Measurements from ENCODE around the gene CDC42EP1.
"Not testable (repeated sequence)": the region's sequence is repeated elsewhere in the genome, so short reads cannot be mapped to it uniquely, and the experiment has no call there.

Gene CDC42EP1

DNA sequence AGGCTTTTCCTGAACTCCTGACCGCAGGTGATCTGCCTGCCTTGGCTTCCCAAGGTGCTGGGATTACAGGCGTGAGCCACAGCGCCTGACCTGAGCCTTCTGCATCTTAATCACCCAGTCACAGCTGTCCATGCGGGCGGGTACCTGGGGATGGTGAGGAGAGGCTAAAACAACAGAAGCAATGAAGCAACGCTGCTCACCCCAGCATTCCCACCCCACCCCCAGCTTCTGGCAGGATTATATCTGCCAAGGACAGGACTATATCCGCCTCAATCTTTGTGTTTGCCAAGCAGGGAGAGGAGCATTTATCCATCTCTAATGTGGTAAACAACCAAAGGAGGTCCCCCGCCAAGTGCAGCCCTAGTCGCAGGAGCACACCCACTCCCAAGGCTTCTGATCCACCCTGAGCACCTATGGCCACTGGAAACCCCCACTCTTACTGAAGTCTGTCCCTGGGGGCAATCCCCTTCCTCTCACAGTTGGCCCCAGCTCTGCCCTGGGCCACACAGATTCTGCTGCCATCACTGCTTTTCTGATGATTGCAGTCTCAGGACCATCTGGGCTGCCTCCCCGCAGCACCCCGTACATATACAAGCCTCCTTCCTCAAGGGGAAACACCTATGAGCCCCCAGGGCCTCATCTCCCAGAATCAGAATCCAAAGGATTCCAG is 28.4 kb downstream of the CDC42EP1 start:
- DNase-seq, result no peak

DNA sequence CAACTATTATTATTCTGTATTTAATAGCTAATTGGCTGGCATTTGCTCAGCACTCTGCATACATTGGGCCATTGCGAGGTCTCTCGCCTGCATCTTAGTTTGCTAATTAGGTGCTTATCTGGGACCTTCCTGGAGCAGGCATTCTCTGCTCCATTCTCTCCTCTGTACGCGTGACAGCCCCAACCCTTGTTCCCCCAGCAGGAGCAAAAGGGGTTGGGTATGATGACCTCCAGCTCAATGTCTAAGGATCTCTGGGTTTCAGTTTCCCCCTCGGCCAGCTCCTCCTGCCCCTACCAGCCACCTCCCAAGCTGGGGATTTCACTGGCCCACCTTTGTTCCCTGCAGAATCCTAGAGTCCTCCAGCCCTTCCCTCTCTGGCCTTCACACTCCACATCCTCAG is 29.4 kb downstream of the CDC42EP1 start:
- no peak for DNase-seq

DNA sequence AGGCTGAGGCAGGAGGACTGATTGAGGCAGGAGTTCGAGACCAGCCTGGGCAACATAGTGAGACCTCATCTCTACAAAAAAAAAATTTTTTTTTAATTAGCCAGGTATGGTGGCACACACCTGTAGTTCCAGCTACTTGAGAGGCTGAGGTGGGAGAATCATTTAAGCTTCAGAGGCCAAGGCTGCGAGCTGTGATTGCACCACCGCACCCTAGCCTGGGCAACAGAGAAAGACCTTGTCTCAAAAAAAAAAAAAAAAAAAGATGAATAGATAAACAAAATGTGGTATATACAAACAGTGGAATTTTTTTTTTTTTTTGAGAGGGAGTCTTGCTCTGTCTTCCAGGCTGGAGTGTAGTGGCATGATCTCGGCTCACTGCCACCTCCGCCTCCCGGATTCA is 30.8 kb downstream of the CDC42EP1 start:
- DNase-seq, result not testable (repeated sequence)

DNA sequence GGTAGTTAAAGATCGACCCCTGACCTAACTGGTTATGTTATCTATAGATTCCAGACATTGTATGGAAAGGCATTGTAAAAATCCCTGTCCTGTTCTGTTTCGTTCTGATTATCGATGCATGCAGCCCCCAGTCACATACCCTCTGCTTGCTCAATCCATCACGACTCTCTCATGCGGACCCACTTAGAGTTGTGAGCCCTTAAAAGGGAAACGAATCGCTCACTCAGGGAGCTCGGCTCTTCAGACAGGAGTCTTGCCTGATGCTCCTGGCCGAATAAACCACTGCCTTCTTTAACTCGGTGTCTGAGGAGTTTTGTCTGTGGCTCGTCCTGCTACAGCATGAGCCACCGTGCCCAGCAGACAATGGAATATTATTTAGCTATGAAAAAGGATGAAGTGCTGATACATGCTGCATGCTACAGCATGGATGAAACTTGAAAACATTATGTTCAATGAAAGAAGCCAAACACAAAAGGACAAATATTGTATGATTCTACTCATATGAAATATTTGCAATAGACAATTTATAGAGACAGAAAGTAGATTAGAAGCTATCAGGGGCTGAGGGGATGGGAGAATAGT is 31.6 kb downstream of the CDC42EP1 start:
- DNase-seq, result no peak

DNA sequence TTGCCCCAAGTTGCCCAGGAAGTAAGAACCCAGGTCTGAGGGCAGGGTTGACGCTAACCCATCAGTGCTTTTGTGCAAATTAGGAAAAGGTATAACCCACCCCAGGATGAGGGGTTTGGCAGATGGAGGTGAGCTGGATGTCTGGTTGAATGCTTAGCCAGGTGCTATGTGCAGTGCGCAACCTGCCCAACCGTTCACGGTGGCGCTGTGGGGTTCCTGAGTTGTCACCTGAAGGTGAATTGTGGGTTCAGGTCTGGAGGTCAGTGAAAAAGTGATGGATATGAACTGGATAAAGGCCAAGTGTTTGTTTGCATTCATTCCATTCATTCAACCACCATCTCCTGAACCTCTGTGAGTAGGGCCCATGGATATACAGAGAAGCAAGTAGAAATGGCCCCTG is 34.0 kb downstream of the CDC42EP1 start:
- DNase-seq, result no peak

DNA sequence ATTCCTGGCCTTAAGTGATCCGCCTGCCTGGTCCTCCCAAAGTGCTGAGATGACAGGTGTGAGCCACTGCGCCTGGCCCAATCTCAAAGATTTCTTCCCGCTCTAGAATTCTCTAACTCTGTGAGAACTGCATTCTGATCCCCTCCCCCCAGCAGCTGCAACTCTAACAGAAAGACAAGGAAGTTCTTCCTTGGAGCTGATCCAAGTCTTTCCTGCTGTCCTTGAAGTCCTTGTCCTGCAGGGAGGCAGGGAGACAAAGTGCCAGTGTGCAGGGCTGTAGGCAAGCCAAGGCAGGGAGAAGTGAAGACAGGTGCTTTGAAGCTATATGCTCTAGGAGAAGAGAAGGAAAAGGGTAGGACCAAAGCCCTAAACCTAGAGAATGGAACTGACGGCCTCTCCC is 38.9 kb downstream of the CDC42EP1 start:
- DNase-seq, result no peak

DNA sequence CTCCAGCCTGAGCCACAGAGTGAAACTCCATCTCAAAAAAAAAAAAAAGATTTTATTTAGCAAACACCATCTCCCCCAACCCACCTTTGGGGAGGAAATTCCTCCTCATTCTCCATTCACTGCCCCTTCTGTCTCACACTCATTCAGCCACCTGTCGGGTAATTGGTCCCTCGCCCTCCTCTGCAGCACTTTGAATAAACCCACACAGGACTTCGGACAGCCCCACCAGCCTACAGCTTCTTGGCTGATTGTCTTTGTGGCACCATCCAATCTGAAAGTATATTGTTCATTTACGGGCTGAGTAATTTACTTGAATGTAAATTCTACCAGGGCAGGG is 40.9 kb downstream of the CDC42EP1 start:
- DNase-seq, result no peak

DNA sequence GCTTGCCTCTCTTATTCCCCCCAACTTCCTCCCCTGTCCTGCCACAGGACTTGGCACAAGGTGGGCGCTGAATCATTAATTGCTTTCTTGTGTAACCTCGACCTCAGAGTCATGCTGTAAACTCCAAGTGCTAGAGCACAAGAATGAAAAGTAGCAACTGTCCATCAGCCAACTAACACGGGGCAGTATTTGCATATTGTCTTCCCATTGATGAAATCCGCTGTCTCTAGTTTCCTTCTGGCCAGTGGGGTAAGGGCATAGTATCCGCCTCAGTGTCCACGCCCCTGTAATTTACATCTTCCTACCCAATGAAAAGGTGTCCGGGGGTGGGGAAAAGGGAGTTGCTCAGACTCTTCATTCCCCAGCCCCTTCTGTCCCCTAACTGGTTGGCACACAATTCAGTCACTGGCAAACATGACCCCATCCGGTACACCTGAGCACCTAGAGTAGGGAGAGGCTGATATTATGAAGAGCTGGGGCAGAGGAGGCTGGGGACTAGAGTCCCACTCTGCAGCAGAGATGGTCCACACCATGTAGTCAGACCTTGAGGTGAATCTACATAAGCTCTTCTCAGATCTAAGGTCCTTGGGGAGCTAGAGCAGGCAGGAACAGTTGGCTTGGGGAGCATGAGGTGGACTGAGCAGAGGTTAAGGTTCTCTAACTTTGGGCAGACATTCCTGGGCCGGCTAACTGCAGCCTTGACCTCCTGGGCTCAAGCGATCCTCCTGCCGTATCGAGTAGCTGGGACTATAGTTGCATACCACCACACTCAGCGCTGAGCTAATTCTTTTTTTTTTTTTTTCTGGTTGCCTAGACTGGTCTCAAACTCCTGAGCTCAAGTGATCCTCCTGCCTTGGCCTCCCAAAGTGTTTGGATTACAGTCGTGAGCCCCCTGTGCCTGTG is 41.5 kb downstream of the CDC42EP1 start:
- no peak for DNase-seq

DNA sequence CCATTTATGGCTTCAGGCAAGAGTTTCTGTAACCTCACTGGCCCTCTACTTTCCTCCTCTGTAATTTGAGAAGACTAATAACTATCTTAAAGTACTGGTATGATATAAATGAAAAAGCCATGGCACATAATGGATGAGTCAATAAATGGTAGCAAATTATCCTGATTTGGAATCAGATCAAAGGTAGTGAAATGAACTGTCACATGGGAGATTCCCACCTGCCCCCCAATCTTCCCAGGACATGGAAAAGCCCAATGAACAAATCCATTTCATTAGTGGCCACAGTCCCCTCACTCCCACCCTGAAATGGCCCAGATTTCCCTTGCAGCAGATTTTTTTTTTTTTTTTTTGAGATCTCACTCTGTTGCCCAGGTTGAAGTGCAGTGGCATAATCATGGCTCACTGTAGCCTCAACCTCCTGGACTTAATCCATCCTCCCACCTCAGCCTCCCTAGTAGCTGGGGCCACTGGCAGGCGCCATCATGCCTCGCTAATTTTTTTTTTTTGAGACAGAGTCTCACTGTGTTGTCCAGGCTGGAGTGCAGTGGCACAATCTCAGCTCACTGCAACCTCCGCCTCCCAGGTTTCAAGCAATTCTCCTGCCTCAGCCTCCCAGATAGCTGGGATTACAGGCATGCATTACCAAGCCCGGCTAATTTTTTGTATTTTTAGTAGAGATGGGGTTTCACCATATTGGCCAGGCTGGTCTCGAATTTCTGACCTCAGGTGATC is 42.4 kb downstream of the CDC42EP1 start:
- DNase-seq, result not testable (repeated sequence)

DNA sequence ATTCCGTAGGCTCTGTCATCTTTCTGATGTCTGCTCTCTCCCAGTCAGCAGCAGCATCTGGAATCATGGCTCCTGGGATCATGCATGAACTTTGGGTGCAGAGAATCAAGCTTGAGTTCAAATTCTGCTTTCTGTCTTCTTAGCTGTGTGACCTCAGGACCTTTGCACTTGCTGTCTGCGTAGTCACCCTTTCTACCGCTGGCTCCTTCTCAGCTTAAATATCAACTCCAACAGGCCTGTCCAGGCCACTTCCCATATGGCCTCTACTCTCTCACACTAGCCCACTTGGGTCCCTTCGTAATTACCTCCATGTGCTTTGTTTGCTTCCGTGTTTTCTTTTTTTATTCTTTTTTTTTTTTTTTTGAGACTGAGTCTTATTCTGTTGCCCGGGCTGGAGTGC is 43.8 kb downstream of the CDC42EP1 start:
- DNase-seq, result no peak

DNA sequence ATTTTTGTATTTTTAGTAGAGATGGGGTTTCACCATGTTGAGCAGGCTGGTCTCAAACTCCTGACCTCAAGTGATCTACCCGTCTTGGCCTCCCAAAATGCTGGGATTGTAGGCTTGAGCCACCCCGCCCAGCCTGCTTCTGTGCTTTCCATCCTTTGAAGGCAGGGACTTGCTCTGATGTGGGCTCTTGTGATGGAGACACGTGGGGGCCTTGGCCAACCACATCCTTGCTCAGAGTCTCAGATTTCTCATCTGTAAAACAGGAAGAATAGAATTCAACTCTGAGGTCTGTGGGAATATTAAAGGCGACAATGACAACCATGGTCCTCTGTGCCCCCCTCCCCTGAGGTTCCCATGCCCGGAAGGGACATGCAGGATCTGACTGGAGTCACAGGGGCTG is 44.6 kb downstream of the CDC42EP1 start:
- DNase-seq, result no peak

DNA sequence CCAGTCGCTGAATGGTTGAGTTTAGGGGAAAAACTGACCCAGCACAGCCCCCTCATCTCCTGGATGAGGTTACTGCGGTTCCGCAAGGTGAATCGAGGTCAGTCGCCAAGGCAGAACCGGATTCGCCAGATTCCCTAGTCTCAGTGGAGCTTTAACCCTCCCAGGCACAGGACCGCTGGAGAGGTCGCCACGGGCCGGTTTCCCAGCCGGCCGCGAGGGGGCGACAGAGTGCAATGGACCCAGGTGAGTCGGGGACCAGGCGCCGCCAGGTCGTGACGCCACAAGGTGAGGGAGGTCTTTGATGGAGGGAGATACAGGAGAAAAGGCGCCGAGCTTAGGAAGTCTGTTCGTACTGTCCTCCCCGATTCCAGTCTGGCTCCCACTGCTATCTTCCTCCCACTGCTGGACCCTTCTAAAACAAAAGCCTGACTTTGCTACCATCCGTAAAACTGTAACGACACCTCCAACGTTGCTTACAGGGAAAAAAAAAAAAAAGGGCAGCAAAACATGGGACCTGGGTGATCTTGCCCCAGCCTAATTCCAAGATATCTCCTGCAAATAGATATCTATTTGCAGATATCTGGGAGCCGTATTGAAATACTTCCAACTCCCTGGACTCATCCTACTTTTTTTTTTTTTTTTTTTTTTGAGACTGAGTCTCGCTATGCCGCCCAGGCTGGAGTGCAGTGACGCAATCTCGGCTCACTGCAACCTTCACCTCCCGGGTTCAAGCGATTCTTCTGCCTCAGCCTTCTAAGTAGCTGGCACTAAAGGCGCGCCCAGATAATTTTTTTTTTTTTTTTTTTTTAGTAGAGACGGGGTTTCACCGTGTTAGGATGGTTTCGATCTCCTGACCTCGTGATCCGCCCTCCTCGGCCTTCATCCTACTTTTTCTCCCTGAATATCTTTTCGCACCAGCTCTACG is 47.0 kb downstream of the CDC42EP1 start:
- peak; percentile 51 for DNase-seq

DNA sequence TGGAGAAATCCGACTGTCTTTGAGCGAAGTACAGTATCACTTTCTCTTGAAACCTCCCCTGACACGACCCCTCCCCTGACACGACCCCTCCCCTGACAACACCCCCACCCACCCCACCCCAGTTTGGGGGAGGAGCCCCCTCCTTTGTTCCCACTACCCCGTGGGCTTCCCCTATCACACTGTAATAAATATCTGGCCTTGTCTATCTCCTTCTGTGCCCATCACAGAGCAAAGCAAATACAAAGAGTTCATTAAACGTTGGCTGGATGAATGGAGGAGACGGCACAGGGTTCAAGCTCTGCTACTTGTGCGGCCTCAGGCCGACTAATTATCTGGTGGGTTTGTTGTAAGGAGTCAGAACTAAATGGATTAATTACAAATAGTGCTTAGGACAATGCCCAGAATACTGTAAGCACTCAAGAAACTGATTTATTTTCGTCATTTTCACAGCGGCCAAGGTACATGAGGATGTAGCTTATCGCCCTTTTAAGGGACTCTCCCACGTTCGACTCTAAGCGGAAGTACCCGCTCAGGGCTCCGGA is 47.7 kb downstream of the CDC42EP1 start:
- DNase-seq, result no peak

DNA sequence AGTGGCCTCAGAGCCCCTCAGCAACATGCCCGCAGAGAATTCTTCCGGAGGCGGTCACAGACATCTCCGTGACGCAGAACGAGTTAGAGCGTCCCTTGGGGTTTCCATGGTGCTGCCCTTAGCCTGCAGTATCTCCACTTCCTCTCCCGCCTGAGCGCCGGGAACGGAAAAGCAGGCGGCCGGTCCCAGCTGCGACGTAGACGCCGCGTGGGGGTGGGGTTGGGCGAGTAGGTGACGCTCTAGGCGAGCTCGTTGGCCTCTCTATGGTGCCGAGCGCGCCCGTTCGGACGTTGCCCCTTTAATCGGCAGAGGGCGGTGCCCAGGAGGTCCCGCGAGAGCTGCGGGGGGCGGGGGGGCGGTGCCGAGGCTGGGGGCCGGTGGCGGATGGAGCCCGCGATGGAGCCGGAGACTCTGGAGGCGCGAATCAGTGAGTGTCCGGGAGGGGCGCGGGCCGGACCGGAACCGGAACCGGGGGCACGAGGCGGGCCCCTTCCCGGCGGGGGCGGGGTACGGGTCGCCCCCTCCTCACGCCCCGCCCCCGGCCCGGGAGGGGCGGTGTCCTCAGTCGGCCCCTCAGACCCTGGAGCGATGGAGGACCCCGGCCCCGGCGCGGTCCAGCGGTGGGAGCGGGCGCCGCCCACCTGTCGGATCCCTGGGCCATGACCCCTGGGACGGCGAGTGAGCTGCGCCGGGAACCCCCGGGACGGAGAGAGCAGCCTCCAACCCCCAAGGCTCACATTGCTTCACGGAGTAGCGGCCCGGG is 48.4 kb downstream of the CDC42EP1 start, which contains the start of gene GGA1:
TSS of gene GGA1 (plus strand) at position 358 of the 763 bp plus-strand sequence. CDS start at position 385, 27 bp downstream.
- DNase-seq, result peak; percentile 94

DNA sequence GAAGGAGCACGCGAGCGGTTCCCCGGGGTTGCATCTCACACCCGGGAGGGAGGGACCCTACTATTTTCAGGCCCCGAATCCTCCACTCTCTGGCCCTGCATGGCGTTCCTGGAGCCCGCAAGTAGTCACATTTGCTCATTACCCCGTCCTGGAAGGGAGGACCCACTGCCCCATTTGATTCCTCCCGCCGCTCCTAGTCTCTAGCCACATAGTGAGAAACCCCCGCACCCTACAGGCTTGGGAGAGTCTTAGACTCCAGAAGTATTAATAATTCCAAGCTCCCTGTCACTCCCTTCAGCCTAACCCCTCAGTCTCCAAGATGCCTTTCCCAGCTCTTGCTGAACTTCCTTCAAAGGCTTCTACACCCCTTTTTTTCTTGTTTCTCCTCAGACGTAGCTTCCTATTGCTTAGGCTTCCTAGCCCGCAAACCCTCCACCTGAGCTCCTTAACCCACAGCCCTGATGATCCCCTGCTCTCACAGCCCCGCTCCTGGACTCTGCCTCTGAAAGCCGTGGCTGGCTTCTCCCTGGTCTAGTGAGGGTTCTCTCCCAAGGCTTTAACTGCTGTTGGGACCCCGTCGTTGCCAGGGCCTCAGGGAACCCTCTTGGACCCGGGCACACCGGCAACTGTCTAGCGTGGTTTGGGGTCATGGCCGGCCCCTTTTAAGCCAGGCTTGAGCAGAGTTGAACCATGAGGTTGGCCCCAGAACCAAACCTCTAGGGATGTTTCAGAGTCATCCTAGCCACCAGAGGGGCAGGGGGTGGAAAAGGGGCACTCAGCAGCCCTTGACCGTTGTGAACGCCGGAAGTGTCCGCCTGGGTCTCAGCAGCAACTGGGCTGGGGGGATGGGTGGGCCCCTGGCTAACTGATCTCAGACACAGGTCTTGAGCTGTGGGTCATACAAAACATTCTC is 49.2 kb downstream of the CDC42EP1 start:
- DNase-seq, result no peak

DNA sequence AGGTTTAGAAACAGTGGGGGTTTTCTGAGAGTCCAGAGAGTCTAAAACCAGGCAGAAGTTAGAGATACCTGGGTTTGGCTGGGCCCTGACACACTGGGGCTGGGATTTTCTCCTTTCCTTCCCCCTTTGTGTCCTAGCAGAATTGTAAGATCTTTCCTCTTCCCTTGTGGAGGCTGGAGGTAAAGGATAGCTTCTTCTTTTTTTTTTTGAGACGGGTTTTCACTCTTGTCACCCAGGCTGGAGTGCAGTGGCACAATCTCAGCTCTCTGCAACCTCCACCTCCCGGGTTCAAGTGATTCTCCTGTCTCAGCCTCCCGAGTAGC is 49.8 kb downstream of the CDC42EP1 start:
- not testable (repeated sequence) for DNase-seq

DNA sequence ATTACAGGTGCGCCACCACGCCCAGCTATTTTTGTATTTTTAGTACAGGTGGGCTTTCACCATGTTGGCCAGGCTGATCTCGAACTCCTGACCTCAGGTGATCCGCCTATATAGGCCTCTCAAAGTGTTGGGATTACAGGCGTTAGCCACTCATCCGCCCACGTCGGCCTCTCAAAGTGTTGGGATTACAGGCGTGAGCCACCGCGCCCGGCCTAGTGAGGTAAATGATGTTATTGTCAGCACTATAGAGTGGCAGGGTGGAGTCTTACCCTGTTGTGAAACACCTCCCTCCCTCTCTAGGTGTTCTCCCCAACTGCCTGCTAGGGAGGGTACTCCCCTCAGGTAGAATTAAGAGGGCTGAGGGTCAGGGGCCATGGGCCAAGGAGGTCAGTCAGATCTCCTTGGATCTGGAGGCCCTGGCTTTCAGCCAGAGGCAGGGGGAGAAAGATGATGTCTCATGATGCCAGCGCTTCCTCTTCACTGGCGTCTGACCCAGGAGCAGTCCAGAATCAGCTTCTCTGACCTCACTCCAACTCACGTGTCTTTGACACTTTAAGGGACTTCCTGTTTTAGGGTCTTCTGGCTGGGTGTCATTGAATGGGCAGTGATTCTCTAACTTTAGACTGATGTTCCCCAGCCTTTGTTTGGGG is 50.3 kb downstream of the CDC42EP1 start:
- no peak for DNase-seq

DNA sequence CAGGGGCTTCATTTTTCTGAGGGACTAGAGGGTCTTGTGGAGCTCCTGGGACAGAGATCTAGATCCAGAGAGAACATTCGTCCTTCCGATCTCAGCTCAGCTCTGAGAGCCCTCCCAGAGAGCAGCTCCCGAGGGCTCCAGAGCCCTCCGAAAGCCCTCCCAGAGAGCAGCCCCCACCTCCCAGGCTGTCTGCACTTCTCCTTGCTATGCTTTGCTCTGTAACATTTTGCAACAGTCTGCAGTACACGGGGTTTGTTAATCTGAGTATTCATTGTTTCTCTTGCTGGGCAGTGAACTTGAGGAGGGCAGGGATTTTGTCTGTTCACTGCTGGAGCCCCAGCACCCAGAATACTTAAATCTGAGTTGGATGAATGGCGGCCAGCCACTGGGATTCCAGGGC is 50.9 kb downstream of the CDC42EP1 start:
- DNase-seq, result no peak

Measured in NCI-H2107 (cell line).